ENCODE measurements around the gene ATG7. TPM values are rescaled to one million over a fixed set of nuclear protein-coding genes. Genes with fewer than 3 reads are reported as not detected.
A peak's percentile ranks its signal among the peaks of the same experiment; 100 is the strongest.

ATG7 gene
- total RNA-seq, 1 donor: 97.9 TPM

DNA sequence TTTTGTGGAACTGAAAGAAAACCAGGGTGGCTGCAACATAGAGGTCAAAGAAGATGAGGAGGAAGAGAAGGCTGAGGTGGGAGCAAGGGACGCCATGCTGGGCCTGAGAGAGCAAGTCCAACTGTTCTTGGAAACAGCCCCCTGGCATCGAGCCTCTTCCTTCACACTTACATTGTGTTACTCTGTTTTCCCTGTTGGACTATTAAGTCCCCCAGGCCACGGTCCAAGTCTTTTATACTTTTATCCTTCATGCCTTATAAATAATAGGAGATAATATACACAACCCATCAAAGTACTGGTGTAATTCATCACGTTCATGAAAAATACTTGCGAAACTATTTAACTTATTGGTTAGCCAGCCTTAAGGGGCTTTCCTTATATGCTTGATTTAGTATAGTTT is 79.3 kb downstream of the ATG7 start:
- H3K4me3 ChIP-seq (ENCODE audit: low read depth, low read length): no peak overlapping the region
- TF ChIP-seq, protein P1, sequence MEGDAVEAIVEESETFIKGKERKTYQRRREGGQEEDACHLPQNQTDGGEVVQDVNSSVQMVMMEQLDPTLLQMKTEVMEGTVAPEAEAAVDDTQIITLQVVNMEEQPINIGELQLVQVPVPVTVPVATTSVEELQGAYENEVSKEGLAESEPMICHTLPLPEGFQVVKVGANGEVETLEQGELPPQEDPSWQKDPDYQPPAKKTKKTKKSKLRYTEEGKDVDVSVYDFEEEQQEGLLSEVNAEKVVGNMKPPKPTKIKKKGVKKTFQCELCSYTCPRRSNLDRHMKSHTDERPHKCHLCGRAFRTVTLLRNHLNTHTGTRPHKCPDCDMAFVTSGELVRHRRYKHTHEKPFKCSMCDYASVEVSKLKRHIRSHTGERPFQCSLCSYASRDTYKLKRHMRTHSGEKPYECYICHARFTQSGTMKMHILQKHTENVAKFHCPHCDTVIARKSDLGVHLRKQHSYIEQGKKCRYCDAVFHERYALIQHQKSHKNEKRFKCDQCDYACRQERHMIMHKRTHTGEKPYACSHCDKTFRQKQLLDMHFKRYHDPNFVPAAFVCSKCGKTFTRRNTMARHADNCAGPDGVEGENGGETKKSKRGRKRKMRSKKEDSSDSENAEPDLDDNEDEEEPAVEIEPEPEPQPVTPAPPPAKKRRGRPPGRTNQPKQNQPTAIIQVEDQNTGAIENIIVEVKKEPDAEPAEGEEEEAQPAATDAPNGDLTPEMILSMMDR (IDR thresholded peaks at IDR 0.05; ENCODE audit: insufficient read depth, low read length): no peak
- DNase-seq (ENCODE audit: low read depth): no peak

DNA sequence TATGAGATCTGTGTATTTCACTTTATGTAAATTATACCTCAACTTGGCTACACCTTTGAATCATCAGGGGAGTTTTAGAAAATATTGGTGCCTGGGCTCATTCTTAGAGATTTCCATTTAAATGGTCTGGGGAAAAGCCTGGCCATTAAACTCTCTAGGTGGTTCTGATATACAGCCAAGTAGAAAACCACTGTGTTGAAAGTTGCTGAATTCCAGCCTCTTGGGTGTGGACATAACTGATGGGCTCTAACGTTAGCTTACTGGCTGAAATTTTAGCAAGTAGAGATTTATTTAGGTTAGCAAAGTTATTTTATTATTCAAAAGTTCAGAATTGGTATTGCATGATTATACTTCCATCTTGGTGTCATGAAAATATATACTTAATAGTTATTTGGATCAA is 84.1 kb downstream of the ATG7 start:
- TF ChIP-seq, protein P1 (IDR thresholded peaks at IDR 0.05; ENCODE audit: insufficient read depth, low read length): no peak
- no peak overlapping the region for H3K4me3 ChIP-seq (ENCODE audit: low read depth, low read length)
- DNase-seq (ENCODE audit: low read depth): peak; percentile 48

DNA sequence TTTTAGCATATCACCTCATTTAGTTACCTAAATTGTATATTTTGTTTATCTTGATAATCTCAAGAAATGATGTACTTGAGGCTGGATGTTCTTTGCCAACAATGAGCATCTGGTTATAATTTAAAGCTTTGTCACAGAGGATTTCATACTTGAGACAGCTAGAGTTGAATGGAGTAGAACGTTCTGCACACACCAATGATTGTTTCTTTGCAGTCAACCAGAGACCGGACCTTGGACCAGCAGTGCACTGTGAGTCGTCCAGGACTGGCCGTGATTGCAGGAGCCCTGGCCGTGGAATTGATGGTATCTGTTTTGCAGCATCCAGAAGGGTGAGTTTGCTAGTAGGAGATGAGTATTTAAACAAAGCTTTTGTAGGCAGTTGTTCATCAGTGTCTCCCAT is 90.4 kb downstream of the ATG7 start:
- H3K4me3 ChIP-seq (ENCODE audit: low read depth, low read length): no peak overlapping the region
- peak; percentile 56 for DNase-seq (ENCODE audit: low read depth)
- TF ChIP-seq, protein P1 (IDR thresholded peaks at IDR 0.05; ENCODE audit: insufficient read depth, low read length): no peak

DNA sequence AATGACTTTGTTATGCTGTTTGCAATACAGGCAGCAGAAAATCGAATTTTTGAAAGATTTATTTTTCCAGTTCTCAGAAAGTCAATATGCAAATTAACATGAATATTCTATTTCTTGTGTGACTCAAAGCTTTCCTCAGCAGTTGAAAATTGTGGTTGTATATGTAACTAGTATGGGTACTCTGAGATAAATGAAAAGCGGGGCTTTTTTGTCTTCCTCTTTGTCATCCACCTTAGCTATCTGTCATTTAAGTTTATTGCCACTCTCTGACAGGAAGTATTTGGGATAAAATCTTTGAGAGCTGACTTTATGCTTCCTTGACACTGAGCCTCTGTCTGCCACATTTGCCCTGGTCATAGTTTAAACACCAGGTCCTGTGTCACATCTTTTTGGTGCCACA is 91.5 kb downstream of the ATG7 start:
- DNase-seq (ENCODE audit: low read depth): no peak
- no peak overlapping the region for H3K4me3 ChIP-seq (ENCODE audit: low read depth, low read length)
- TF ChIP-seq, protein P1 (IDR thresholded peaks at IDR 0.05; ENCODE audit: insufficient read depth, low read length): no peak

DNA sequence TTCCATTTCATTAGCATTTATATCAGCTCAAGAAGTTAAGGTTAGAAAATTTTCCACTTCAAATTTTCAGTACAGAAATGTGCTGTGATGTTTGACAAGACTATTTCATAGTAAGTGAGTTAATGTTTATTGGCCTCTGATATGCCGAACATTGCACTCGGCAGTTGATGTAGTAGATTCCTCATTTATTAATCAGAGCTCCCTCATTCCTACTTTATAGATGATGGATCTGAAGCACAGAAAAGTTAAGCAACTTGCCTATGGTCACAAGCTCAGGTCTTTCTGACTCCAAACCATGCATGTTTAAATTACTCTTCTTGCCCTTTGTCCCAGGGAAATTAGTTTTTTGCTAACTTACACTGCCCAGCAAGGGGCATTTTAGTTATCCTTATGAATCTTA is 92.0 kb downstream of the ATG7 start:
- no peak overlapping the region for H3K4me3 ChIP-seq (ENCODE audit: low read depth, low read length)
- no peak for DNase-seq (ENCODE audit: low read depth)
- TF ChIP-seq, protein P1 (IDR thresholded peaks at IDR 0.05; ENCODE audit: insufficient read depth, low read length): no peak

DNA sequence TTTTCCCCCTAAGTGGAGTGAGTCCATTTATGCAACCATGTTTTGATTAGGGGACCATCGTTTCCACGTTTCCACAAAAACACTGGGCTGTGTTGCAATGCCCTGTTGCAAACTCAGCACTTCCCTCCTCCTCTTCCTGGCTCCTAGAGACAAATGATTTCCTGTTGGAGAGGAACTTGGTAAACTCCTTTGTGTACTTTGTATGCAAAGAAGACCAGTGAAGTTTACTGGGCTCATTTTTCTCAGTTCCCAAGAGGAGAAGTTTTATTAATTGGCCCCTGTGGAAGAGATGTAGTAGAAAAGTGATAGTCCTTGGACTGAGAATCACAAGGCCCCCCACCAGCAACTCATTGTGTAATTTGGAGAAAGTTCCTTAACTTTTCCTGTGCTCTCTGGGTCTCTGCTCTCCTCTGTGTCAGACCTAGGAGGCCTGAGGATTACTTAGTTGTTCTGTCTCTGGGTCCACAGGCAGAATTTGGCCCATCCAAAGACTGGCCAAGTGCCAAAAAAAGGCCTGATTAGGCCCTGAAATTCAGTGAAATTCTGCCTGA is 95.0 kb downstream of the ATG7 start:
- no peak overlapping the region for H3K4me3 ChIP-seq (ENCODE audit: low read depth, low read length)
- TF ChIP-seq, protein P1 (IDR thresholded peaks at IDR 0.05; ENCODE audit: insufficient read depth, low read length): no peak
- peak; percentile 86 for DNase-seq (ENCODE audit: low read depth)

DNA sequence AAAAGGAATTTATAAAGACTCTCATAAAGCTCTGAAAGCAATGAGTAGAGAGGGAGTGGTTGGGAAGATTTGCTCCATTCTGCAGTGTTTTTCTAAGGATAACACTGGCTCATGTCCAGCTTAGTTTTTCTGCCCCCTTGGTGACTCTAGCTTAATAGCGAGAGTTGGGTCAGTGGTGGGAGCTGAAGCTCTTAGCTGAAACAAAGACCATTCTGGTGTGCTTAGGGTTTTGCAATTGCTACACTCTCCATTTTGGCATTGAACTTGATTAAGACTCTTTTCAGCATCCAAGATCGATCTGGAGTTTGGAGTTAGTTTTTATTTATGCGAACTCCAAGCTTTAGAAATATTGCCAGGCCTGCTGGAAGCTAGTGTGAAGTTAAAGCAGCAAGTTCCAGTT is 98.0 kb downstream of the ATG7 start:
- H3K4me3 ChIP-seq (ENCODE audit: low read depth, low read length): no peak overlapping the region
- DNase-seq (ENCODE audit: low read depth): peak; percentile 58
- TF ChIP-seq, protein P1 (IDR thresholded peaks at IDR 0.05; ENCODE audit: insufficient read depth, low read length): no peak
